HG03025 (cell line): ENCODE measurements around the gene RPS6KC1.
A peak's percentile ranks its signal among the peaks of the same experiment; 100 is the strongest.
"Not testable (repeated sequence)": the region's sequence is repeated elsewhere in the genome, so short reads cannot be mapped to it uniquely, and the experiment has no call there.

Source experiments
- ATAC-seq: cut with Tn5 transposase; IDR thresholded peaks from one replicate; pipeline ENCODE4 v1.9.1; 2021; ENCODE audit warnings: mild to moderate bottlenecking, moderate library complexity; ENCODE audit not compliant: unreplicated experiment, low FRiP score

The RPS6KC1 gene

DNA sequence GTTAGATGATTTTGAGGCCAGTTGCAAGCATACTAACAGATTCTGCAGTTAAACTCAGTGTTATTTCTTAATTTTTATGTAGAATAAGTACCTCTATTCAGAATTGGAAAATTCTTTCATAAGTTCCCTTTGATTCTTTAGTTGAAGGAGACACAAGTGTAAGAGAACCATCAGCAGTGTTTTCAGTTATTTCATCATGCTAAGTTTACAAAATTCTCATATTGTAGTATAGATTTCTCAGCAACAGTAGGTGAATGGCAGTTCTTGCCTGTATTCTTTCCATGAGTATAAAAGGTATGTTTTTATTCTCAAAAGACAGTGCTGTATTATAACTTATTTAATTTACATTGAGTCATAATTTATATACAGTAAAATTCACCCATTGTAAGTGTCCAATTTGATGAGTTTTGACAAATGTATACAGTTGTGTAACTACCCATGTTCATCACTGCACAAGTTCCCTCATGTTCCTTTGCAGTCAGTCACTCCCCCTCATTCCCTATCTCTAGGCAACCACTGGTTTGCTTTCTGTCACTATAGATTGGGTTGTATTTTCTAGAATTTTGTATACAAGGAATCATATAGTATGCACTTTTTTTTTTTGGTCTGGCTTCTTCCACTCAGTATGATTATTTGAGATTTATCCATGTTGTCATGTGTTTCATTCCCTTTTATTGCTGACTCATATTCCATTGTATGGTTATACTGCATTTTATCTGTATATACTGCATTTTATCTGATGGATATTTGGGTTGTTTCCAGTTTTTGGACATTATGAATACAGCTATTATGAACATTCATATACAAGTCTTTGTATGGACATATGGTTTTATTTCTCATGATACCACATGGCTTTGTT lies 3.9 kb downstream of the RPS6KC1 start:
- no peak for ATAC-seq

DNA sequence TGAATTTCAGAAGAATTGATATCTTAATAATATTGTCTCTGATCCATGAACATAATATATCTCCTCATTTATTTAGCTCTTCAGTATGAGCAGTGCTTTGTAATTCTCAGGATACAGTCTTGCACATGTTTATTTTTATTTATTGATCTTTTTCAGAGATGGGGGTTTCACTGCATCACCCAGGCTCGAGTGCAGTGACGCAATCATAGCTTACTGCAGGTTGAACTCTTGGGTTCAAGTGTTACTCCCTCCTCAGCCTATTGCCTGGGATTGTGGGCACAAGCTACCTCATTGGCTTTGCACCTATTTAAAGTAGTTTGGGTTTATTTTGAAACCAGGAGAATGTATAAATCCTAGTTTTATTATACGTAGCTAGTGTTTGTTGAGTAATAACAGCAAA lies 4.7 kb downstream of the RPS6KC1 start:
- ATAC-seq = no peak

DNA sequence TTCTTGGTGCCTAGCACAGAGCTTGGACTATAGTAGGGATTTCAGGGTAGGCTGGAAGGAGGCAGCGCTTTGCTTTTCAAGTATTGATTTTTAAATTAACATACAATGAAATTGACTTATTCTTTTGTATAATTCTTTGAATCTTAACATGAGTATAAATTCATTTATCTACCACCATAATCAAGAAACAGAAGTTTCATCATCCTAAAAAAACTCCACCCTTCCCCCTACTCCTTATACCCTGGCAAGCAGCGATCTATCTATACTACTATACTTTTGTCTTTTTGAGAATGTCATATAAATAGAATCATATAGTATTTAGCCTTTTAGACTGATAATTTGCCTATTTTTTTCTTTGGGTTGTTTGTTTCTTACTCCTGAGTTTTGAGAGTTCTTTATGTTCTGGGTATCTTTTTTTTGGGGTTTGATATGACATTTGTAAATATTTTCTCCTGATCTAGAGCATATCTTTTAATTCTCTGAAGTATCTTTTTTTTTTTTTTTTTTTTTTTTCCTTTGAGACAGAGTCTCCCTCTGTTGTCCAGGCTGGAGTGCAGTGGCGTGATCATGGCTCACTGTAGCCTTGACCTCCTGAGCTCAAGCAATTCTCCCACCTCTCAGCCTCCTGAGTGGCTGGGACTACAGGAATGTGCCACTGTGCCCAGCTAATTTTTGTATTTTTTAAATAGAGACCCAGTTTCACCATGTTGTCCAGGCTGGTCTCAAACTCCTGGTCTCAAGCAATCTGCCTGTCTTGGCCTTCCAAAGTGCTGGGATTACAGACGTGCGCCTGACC lies 6.4 kb downstream of the RPS6KC1 start:
- no peak for ATAC-seq

DNA sequence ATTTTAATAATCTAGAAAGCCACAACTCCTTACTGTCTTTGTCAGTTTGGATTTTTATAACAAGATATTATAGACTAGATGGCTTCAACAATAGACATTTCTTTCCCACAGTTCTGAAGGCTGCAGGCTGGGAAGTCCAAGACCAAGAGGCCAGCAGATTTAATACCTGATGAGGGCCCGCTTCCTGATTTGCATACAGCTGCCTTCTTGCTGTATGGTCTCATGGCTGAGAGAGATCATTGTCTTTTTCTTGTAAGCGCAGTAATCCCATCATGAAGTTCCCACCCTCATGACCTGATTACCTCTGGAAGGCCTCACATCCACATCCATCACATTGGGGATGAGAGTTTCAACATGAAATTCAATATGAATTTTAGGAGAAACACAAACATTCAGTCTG lies 9.8 kb downstream of the RPS6KC1 start:
- no peak for ATAC-seq

DNA sequence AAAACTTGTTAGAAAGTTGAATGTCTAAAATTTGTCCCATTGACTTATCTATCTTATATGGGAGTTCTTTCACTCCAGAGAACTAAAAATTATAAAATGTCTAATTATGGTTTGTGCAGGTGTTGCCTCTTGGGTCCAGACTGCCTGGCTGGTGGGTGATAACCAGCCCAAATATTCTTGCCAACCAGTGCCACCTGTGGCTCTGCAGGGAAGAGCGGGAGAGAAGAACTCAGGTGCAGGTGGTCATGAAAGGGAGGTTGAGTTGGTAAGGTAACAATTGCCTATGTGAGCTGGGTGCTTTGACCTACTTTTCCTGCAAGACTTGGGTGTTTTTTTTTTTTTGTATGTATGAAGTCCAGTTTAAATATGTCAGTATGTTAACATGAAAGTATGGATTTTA lies 10.2 kb downstream of the RPS6KC1 start:
- no peak for ATAC-seq

DNA sequence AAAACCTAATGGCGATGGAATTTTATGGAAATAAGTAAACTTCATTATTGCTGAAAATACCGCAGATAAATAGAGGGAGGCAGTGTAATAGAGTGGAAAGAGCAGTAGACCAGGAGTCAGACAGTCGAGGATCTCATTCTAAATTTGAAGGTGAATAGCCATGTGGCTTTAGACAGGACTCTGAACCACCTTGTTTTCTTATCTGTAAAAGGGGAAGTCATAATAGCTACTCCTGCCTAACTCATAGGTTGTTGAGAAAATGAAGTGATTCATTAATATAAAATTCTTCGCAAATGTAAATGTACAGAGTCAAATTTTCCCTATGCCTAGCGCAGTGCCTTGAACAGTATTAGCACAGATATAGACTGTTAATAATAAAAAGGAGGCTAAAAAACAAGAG lies 14.8 kb downstream of the RPS6KC1 start:
- no peak for ATAC-seq

- ATAC-seq = no peak
These were observed 15.3 kb downstream of the RPS6KC1 start for GRCh38 chr1:213066363-213066762.

DNA sequence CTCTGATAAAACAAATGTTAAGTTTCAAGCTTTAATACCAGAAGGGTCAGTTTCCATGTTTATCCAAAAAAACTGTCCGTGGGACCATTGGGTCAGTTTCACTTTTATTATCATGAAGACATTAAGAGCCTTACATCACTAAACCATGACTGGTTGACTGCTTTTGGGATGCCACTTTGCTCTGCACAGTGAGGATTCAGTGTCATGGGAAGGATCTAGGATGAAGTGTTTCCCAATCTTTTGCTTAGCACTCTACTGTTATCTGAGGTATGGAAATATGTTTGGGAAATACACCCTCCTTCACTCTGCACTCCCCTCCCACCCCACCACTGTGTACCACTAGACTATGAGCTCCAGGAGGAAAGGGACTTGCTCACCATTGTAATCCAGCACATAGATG lies 16.3 kb downstream of the RPS6KC1 start:
- no peak for ATAC-seq

DNA sequence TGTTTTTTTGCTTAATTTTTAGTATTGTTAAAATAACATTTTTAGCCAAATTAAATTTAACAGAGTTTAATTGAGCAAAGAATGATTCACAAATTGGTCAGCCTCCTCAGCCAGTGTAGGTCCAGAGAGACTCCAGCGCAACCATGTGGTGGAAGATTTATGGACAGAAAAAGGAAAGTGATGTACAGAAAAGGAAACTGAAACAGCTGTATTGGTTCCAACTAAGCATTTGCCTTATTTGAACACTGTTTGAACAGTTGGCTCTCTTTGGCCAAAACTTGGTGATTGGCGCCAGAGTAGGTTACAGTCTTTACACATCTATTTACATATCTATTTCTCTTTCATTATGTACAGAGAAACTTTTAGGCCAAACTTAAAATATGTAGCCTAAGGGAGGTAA lies 19.4 kb downstream of the RPS6KC1 start:
- peak; percentile 87 for ATAC-seq

DNA sequence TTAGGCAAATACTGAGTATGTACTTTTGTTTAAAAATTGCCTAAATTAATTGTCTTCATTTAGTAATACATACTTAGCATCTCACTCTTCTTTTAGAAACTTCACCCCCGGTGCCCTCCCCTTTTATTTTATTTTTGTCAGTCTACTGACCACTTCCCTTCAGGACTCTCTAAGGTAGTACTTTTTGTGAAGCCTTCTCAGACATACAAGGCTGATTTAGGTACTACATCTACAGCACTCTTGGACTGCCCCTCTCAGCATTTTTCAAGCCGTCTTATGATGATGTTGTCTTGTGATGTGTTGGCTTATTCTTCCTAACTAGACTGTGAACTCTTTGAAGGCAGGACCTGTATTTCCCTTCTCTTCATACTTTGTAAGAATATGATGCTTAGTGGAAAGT lies 24.7 kb downstream of the RPS6KC1 start:
- no peak for ATAC-seq

DNA sequence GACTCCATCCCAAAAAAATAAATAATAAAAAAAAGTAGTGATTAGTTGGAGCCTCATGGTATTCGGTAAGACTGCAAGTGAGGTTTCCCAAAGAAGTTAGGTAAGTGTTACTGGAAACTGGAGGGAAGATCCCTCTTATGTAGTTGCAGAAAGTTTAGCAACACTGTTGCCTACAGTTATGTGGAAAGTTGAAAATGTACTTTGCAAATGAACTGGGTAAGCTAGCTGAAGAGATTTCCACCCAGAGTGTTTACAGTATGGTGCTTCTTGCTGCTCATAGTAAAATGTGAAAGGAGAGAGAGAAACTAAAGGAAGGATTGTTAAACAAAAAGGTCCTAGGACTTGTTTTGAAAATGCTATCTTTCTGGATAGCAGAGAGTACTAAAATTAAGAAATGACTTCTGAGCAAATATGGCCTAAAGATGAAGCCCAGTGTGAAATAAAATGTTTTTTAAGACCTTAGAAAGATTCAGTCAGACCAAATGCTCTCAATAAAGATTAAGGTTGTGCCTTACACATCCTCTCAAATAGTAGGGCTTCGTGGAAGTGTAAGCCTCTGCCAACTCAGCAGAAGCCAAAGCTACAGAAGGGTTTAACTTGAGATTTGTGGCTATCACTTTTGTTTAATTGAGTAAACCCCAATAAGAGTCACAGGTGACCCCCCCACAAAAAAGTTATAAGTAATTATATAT lies 31.5 kb downstream of the RPS6KC1 start:
- no peak for ATAC-seq

- ATAC-seq = no peak
These were observed 32.0 kb downstream of the RPS6KC1 start for GRCh38 chr1:213083112-213083445.

GRCh38 chr1:213087911-213088310 lies 36.9 kb downstream of the RPS6KC1 start:
- no peak for ATAC-seq

DNA sequence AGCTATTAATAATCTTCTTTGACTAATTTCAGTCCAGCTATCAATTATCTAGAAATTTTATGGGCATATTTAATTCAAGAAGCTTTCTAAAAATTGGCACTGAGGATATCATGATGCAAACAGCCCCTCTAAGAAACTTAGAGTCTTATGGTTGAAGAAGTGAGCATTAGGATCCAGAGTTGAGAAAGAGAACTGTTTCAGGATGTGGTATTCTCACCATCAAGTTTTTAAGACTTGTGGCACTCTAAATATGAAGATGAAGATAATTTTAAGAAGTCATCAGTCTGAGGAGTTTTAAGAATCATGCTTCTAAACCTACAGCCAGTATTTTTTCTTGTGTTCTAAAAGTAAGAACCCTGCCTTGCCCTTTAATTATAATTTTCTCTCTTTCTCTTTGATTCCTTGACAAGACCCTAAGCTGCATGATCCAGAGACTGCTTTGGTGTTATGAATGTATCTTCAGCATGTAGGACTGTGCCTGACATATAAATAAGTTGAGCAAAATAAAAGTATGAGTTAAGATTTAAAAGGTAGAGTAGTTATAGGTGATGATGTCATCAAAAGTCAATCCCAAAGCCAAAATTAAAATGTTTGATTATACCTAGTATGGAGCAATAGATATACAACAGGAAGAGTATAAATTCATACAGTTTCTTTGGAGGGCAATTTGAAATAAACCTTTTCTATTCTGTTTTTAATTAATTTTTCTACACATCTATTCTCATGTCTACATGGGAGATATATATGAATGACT lies 39.1 kb downstream of the RPS6KC1 start:
- no peak for ATAC-seq

DNA sequence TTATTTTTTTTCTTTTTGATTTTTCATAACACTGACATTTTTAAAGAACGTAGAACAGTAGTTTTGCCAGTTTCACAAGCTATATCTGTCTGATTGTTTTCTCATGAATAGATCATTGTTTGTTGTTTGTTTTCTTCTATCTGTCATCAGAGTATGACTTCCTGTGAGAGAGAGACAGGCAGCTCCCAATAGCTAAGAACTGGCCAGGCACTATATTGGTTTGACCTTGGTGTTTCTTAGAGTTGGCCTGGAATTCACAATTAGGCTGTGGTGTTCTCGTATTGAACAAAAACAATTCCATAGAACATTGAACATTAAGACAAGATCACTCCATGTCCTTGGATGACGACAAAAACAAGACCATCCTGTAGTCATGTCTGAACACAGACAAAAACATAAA lies 43.4 kb downstream of the RPS6KC1 start:
- no peak for ATAC-seq

GRCh38 chr1:213095467-213095866 lies 44.4 kb downstream of the RPS6KC1 start:
- no peak for ATAC-seq

- ATAC-seq = no peak
These were observed 48.8 kb downstream of the RPS6KC1 start for GRCh38 chr1:213099682-213100399.

DNA sequence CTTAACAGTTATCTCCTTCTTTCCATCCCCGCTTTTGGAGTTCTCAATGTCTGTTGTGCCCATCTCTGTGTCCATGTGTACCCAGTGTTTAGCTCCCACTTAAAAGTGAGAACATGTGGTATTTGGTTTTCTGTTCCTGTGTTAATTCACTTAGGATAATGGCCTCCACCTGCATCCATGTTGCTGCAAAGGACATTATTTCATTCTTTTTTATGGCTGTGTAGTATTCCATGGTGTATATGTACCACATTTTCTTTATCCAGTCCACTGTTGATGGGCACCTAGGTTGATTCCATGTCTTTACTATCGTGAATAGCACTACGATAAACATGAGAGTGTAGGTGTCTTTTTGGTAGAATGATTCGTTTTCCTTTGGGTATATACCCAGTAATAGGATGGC lies 49.5 kb downstream of the RPS6KC1 start:
- ATAC-seq = not testable (repeated sequence)

GRCh38 chr1:213103377-213104306 lies 52.6 kb downstream of the RPS6KC1 start:
- no peak for ATAC-seq
